IMR-90 (cell line): ENCODE results near the gene BRCA2. TPM values are rescaled to one million over a fixed set of nuclear protein-coding genes. Genes with fewer than 3 reads are reported as not detected.

Source experiments
- ATAC-seq: fragments of 200-7000 bp; cut with Tn5 transposase; 2 replicates; pipeline ENCODE4 v1.9.1; 2020; ENCODE audit warnings: low read depth, mild to moderate bottlenecking, moderate library complexity
- BruUV-seq: library from RNA; stranded (reverse); fragments of 400-500 nt; replicated peaks from 2 replicates; lab custom pipeline; 2021; lab: Mats Ljungman, UMichigan
- CTCF ChIA-PET: fragments of 300-600 bp; formaldehyde crosslinking; extraction: SDS; loops from one replicate; lab custom pipeline; 2021; ENCODE audit warnings: antibody characterized with exemption; lab: Yijun Ruan, JAX
- POLR2A ChIA-PET: fragments of 300-600 bp; sonication (Branson Sonifier 250); formaldehyde crosslinking; loops from one replicate; lab custom pipeline; 2022; ENCODE audit warnings: antibody characterized with exemption; ENCODE audit not compliant: unreplicated experiment; lab: Charles Lee
- DNase-seq: peaks from one replicate; pipeline ENCODE4 v3.0.0; 2013
- H2AFZ ChIP-seq: replicated peaks from 2 replicates; pipeline ENCODE3; 2013; ENCODE audit warnings: low read length, mild to moderate bottlenecking; ENCODE audit not compliant: poor library complexity
- H2AK5ac ChIP-seq: 2 replicates; pipeline ENCODE4 v1.6.1; 2013; ENCODE audit warnings: low read depth, low read length, inconsistent platforms
- H2AK9ac ChIP-seq: replicated peaks from 2 replicates; pipeline ENCODE3; 2013; ENCODE audit warnings: mild to moderate bottlenecking, low read depth, low read length, moderate library complexity; ENCODE audit not compliant: poor library complexity
- H2BK120ac ChIP-seq: 2 replicates; pipeline ENCODE4 v1.6.1; 2013; ENCODE audit warnings: low read depth, low read length, inconsistent platforms
- H2BK15ac ChIP-seq: 3 replicates; pipeline ENCODE4 v1.6.1; 2013; ENCODE audit warnings: low read depth, low read length, inconsistent platforms
- H2BK20ac ChIP-seq: 2 replicates; pipeline ENCODE4 v1.6.1; 2013; ENCODE audit warnings: low read depth, mild to moderate bottlenecking, inconsistent platforms, low read length, moderate library complexity
- H2BK5ac ChIP-seq: 2 replicates; pipeline ENCODE4 v1.6.1; 2013; ENCODE audit warnings: mild to moderate bottlenecking, low read depth, low read length, inconsistent platforms; ENCODE audit not compliant: poor library complexity, severe bottlenecking
- H3K14ac ChIP-seq: replicated peaks from 2 replicates; pipeline ENCODE4 v1.6.1; 2013; ENCODE audit warnings: low read depth, low read length, inconsistent platforms
- H3K18ac ChIP-seq: 2 replicates; pipeline ENCODE4 v1.6.1; 2013; ENCODE audit warnings: low read depth, low read length, control low read depth
- H3K23ac ChIP-seq: 2 replicates; pipeline ENCODE4 v1.6.1; 2013; ENCODE audit warnings: low read depth, low read length, inconsistent platforms
- H3K27ac ChIP-seq: 2 replicates; pipeline ENCODE4 v1.5.1; 2013; ENCODE audit warnings: mild to moderate bottlenecking, control low read depth, low read length; ENCODE audit not compliant: insufficient read depth
- H3K27me3 ChIP-seq: 2 replicates; pipeline ENCODE4 v1.6.1; 2013; ENCODE audit warnings: low read length; ENCODE audit not compliant: control insufficient read depth, insufficient read depth
- H3K36me3 ChIP-seq: 2 replicates; pipeline ENCODE4 v1.6.1; 2013; ENCODE audit warnings: low read length, mixed read lengths; ENCODE audit not compliant: control insufficient read depth, insufficient read depth
- H3K4ac ChIP-seq: 2 replicates; pipeline ENCODE4 v1.6.1; 2013; ENCODE audit warnings: low read depth, low read length, inconsistent platforms
- H3K4me1 ChIP-seq: 2 replicates; pipeline ENCODE4 v1.6.1; 2013; ENCODE audit warnings: low read length, mixed read lengths; ENCODE audit not compliant: control insufficient read depth, insufficient read depth
- H3K4me2 ChIP-seq: 2 replicates; pipeline ENCODE4 v1.6.1; 2013; ENCODE audit warnings: low read depth, mild to moderate bottlenecking, control low read depth, low read length, moderate library complexity
- H3K4me3 ChIP-seq: 2 replicates; pipeline ENCODE4 v1.5.1; 2013; ENCODE audit warnings: low read depth, mild to moderate bottlenecking, control low read depth, low read length, moderate library complexity; ENCODE audit not compliant: insufficient read depth
- H3K56ac ChIP-seq: 2 replicates; pipeline ENCODE4 v1.6.1; 2013; ENCODE audit warnings: low read length, inconsistent platforms; ENCODE audit not compliant: insufficient read depth; ENCODE audit errors: extremely low read depth
- H3K79me1 ChIP-seq, 2 experiments: 2 replicates each; pipeline ENCODE4 v1.6.1; 2013; ENCODE audit warnings: low read length in 2 of 2, inconsistent platforms in 1 of 2, low read depth in 1 of 2
- H3K9ac ChIP-seq: 2 replicates; pipeline ENCODE4 v1.6.1; 2013; ENCODE audit warnings: low read depth, low read length, control low read depth
- H3K9me1 ChIP-seq: 2 replicates; pipeline ENCODE4 v1.6.1; 2013; ENCODE audit warnings: low read length, inconsistent platforms; ENCODE audit not compliant: insufficient read depth
- H3K9me3 ChIP-seq: 2 replicates; pipeline ENCODE4 v1.6.1; 2013; ENCODE audit warnings: low read length; ENCODE audit not compliant: control insufficient read depth, insufficient read depth
- H4K20me1 ChIP-seq: 2 replicates; pipeline ENCODE4 v1.6.1; 2013; ENCODE audit warnings: low read length, inconsistent platforms; ENCODE audit not compliant: insufficient read depth
- H4K5ac ChIP-seq: 2 replicates; pipeline ENCODE4 v1.6.1; 2013; ENCODE audit warnings: mild to moderate bottlenecking, low read depth, low read length, control low read depth
- H4K8ac ChIP-seq, 2 experiments: 2 replicates each; pipeline ENCODE4 v1.6.1; 2013; ENCODE audit warnings: low read depth in 2 of 2, low read length in 2 of 2, control low read depth in 1 of 2, inconsistent platforms in 1 of 2
- H4K91ac ChIP-seq: 2 replicates; pipeline ENCODE4 v1.6.1; 2013; ENCODE audit warnings: low read depth, low read length, inconsistent platforms; ENCODE audit not compliant: insufficient read depth
- CEBPB ChIP-seq: IDR thresholded peaks from 2 replicates; pipeline ENCODE4 v1.6.1; 2012; ENCODE audit warnings: low read depth, low read length, improper control_type of control experiment
- CHD1 ChIP-seq: IDR thresholded peaks from 2 replicates; pipeline ENCODE4 v1.6.1; 2012; ENCODE audit warnings: low read depth, low read length, improper control_type of control experiment
- ELK1 ChIP-seq: fragments of 150-350 bp; IDR thresholded peaks from 2 replicates; pipeline ENCODE4 v1.6.1; 2016; ENCODE audit warnings: low read depth, mild to moderate bottlenecking, low read length, moderate library complexity, borderline replicate concordance
- FOS ChIP-seq: fragments of 150-350 bp; IDR thresholded peaks from 2 replicates; pipeline ENCODE4 v1.6.1; 2016; ENCODE audit warnings: low read depth, low read length
- MAFK ChIP-seq: IDR thresholded peaks from 2 replicates; pipeline ENCODE4 v1.6.1; 2012; ENCODE audit warnings: low read depth, low read length, improper control_type of control experiment
- MAZ ChIP-seq: IDR thresholded peaks from 2 replicates; pipeline ENCODE4 v1.6.1; 2012; ENCODE audit warnings: low read depth, mild to moderate bottlenecking, low read length, improper control_type of control experiment, moderate library complexity, borderline replicate concordance
- POLR2A ChIP-seq: IDR thresholded peaks from 2 replicates; pipeline ENCODE4 v1.6.1; 2012; ENCODE audit warnings: mild to moderate bottlenecking, low read depth, low read length
- RAD21 ChIP-seq: IDR thresholded peaks from 2 replicates; pipeline ENCODE4 v1.6.1; 2012; ENCODE audit warnings: low read length, improper control_type of control experiment
- SMC3 ChIP-seq: fragments of 150-350 bp; IDR thresholded peaks from 2 replicates; pipeline ENCODE4 v1.6.1; 2016; ENCODE audit warnings: low read depth, mild to moderate bottlenecking, antibody characterized with exemption, low read length, moderate library complexity
- USF2 ChIP-seq: fragments of 150-350 bp; IDR thresholded peaks from 2 replicates; pipeline ENCODE4 v1.6.1; 2017; ENCODE audit warnings: mild to moderate bottlenecking, antibody characterized with exemption, low read length, low read depth
- WGBS, 2 experiments: methylation state at CpG; one replicate each; pipeline versions ENCODE4 v1.1.5 to v1.1.7; 2013; ENCODE audit warnings: missing lambda C conversion rate in 2 of 2; ENCODE audit not compliant: insufficient read length in 1 of 2; ENCODE audit errors: extremely low coverage in 2 of 2; 5-methylcytosine and 5-hydroxymethylcytosine counted together
- dilution Hi-C: fragments of 300-500 bp; cut with HindIII; formaldehyde crosslinking; loops from one replicate; pipeline ENCODE4 v1.14.3; 2018; ENCODE audit warnings: low sequenced_read_pairs; ENCODE audit not compliant: unreplicated experiment
- in situ Hi-C: fragments of 300-500 bp; cut with MboI; formaldehyde crosslinking; loops from 3 replicates; pipeline ENCODE4 v1.14.3; 2019; ENCODE audit warnings: low sequenced_read_pairs, inconsistent platforms, mixed read lengths
- intact Hi-C: fragments of 100-400 bp; cut with micrococcal nuclease; formaldehyde crosslinking; loops from 2 replicates; pipeline ENCODE4 v1.10.0; 2022
- polyA plus RNA-seq, 3 experiments: library from polyadenylated mRNA; depleted of rRNA; stranded (reverse); fragments of >200 nt; gene quantifications; 2 replicates each; pipeline ENCODE4 v1.2.3, GENCODE V29; 2012; ENCODE audit warnings: low replicate concordance in 1 of 3
- total RNA-seq: library from RNA; depleted of rRNA; stranded (reverse); fragments of >200 nt; gene quantifications from 2 replicates; pipeline ENCODE4 v1.2.3, GENCODE V29; 2012

Gene BRCA2
- total and polyA plus RNA-seq, 2 of the 4 experiments (the other 2 are of a cell fraction) = 2.0 to 9.7 TPM

GRCh38 chr13:32403108-32403507 is 87.8 kb downstream of the BRCA2 start:
- Histone ChIP-seq H3K4me1 (no peaks in the 10 kb centered on the region; the same call in 1 of the 2 replicates), H2AK9ac (no peak overlapping the region), H2AFZ (no peak overlapping the region), H3K27me3 (no peaks in the 10 kb centered on the region), H2AK5ac (no peak overlapping the region), H2BK20ac (no peak overlapping the region), H3K4me2 (no peak overlapping the region), H3K14ac (no peak overlapping the region), H4K8ac (no peak overlapping the region), H2BK120ac (no peak overlapping the region), H3K18ac (no peak overlapping the region), H2BK5ac (no peak overlapping the region), H3K9me1 (no peaks in the 10 kb centered on the region), H4K91ac (no peak overlapping the region), H3K36me3 (no peaks in the 10 kb centered on the region), H3K9me3 (no peaks in the 10 kb centered on the region), H3K9ac (no peak overlapping the region), H4K20me1 (no peaks in the 10 kb centered on the region), H3K56ac (no peak overlapping the region), H3K23ac (no peak overlapping the region), H4K5ac (no peak overlapping the region), H3K4me3 (no peak overlapping the region), H3K4ac (no peak overlapping the region), H3K27ac (no peak overlapping the region), H3K79me1 (no peaks in the 10 kb centered on the region), H2BK15ac (no peak overlapping the region)
- CTCF ChIA-PET = interaction anchor here (1.3 kb wide), 1 partner anchor 12 kb away, joined by 3 read pairs; no protein-coding TSS in a partner anchor
- POLR2A ChIA-PET = no interaction called here
- no peak for ATAC-seq
- in situ Hi-C loops (no loop called here), intact Hi-C loops (no loop called here), dilution Hi-C loops (no loop called here)
- BruUV-seq = no TSS peak
- no peak for DNase-seq
- no peak for TF ChIP-seq MAFK
- no peak for TF ChIP-seq USF2
- no peak for TF ChIP-seq SMC3
- TF ChIP-seq FOS = no peak
- TF ChIP-seq CHD1 = no peak
- TF ChIP-seq POLR2A = no peak
- TF ChIP-seq RAD21 = no peak
- TF ChIP-seq CEBPB = no peak
- no peak for TF ChIP-seq MAZ
- TF ChIP-seq ELK1 = no peak
- no CpG with 5 or more reads among the region's 4 CpGs for WGBS, 2 experiments
